HUES64 (cell line): ENCODE results near the gene BZW2.
A peak's percentile ranks its signal among the peaks of the same experiment; 100 is the strongest.

Experiments used
- H3K27ac ChIP-seq: 2 replicates; pipeline ENCODE4 v1.7.0; 2013; ENCODE audit warnings: low read depth, low read length, inconsistent platforms
- H3K27me3 ChIP-seq: 2 replicates; pipeline ENCODE4 v1.6.1; 2013; ENCODE audit warnings: mild to moderate bottlenecking, low read length; ENCODE audit not compliant: insufficient read depth
- H3K36me3 ChIP-seq: 2 replicates; pipeline ENCODE4 v1.6.1; 2013; ENCODE audit warnings: mild to moderate bottlenecking, low read length; ENCODE audit not compliant: insufficient read depth
- H3K4me1 ChIP-seq: 2 replicates; pipeline ENCODE4 v1.6.1; 2013; ENCODE audit warnings: mild to moderate bottlenecking, low read length, moderate library complexity; ENCODE audit not compliant: insufficient read depth
- H3K4me3 ChIP-seq: 2 replicates; pipeline ENCODE4 v1.5.1; 2013; ENCODE audit warnings: mild to moderate bottlenecking, low read length, moderate library complexity
- H3K9ac ChIP-seq: 2 replicates; pipeline ENCODE4 v1.6.1; 2013; ENCODE audit warnings: mild to moderate bottlenecking, low read depth, low read length
- H3K9me3 ChIP-seq: 2 replicates; pipeline ENCODE4 v1.6.1; 2013; ENCODE audit warnings: low read depth, low read length; ENCODE audit not compliant: insufficient read depth
- WGBS: fragments of 150-250, 120-280 bp; methylation state at CpG from one replicate; pipeline ENCODE4 v1.1.7; 2013; ENCODE audit warnings: missing lambda C conversion rate; 5-methylcytosine and 5-hydroxymethylcytosine counted together

The BZW2 gene

DNA sequence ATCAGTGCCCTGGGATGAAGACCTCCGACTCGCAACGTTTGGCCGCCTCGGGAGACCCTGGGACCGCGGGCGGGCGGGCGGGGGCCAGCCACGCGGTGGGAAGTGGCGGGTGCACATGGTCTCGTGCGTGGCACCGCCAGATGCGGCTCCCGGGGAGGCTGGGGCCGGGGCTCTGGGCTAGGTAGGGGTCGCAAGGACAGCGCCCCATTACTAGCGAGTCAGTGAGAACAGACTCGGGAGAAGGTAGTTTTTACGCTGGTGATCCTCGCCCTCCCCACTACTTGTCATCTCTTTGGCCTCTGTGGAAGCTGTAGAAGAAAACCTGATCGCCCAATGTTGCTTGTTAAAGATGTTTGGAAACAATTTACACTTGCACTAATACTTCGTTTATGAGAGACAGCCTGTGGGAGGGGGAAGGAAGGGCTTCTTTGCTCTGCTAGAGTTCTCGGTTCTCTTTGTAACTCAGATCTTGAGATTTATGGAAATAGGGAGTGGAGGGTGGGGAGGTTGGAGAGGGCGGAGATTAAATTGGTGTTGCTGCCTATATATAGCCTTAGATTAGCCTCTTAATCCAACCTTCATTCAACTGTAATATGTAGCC is 591 bp downstream of the BZW2 start:
- no peaks in the 10 kb centered on the region for H3K9me3 ChIP-seq
- peaks cover 26% of the 10 kb centered on the region for H3K4me1 ChIP-seq
- peak overlapping the region; percentile 81 for H3K4me3 ChIP-seq
- under 1% methylated on average over 29 of the region's 29 CpGs for WGBS
- H3K27ac ChIP-seq: no peak overlapping the region; the same call in 1 of the 2 replicates
- H3K27me3 ChIP-seq: peaks cover 5% of the 10 kb centered on the region
- peak overlapping the region; percentile 98 for H3K9ac ChIP-seq
- no peaks in the 10 kb centered on the region for H3K36me3 ChIP-seq

DNA sequence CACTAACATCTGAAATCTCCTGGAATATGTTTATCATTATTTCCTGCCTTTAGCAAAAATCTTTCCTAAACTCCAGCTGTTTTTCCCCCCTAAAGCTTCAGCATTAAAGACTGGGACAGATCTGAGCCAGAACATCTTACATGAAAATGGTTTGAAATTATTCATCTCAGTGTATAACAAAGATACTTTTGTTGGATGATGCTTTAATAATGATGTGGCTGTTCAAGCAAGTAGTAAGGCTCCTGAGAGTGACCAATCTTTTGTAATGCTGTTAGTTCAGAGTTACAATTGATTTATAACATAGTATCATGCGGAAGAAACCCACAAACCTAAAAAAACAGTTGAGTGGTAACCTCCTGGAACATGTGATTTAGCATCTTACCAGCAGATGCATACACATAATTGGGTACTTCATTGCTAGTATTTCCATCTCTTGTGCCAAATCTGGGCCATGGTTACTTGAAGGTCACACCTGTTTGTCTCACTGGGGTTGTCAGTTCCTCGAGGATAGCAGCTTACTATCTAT is 1.5 kb downstream of the BZW2 start:
- Histone ChIP-seq H3K27ac (no peak overlapping the region), H3K4me3 (peak overlapping the region; percentile 81), H3K9me3 (no peaks in the 10 kb centered on the region), H3K36me3 (no peaks in the 10 kb centered on the region), H3K27me3 (peaks cover 5% of the 10 kb centered on the region), H3K4me1 (peaks cover 29% of the 10 kb centered on the region), H3K9ac (0 out of 2 replicates have a peak overlapping the region, but pooled peaks have one; percentile 98)
- 85% methylated on average over 2 of the region's 2 CpGs for WGBS

GRCh38 chr7:16648551-16648950 is 2.6 kb downstream of the BZW2 start:
- no peak overlapping the region for H3K27ac ChIP-seq
- H3K36me3 ChIP-seq: no peaks in the 10 kb centered on the region
- 30% methylated on average over 1 of the region's 1 CpG for WGBS
- peaks cover 29% of the 10 kb centered on the region for H3K4me1 ChIP-seq
- H3K9me3 ChIP-seq: no peaks in the 10 kb centered on the region
- peak overlapping the region; percentile 35 for H3K4me3 ChIP-seq
- peaks cover 5% of the 10 kb centered on the region for H3K27me3 ChIP-seq
- no peak overlapping the region for H3K9ac ChIP-seq

GRCh38 chr7:16649196-16649595 is 3.2 kb downstream of the BZW2 start:
- Histone ChIP-seq H3K9ac (no peak overlapping the region), H3K4me3 (no peak overlapping the region), H3K4me1 (peaks cover 29% of the 10 kb centered on the region), H3K27me3 (peaks cover under 1% of the 10 kb centered on the region), H3K36me3 (no peaks in the 10 kb centered on the region), H3K9me3 (no peaks in the 10 kb centered on the region), H3K27ac (no peak overlapping the region)
- WGBS: 100% methylated on average over 1 of the region's 1 CpG

GRCh38 chr7:16650266-16650665 is 4.3 kb downstream of the BZW2 start:
- H3K4me3 ChIP-seq: no peak overlapping the region
- no peaks in the 10 kb centered on the region for H3K9me3 ChIP-seq
- H3K4me1 ChIP-seq: peaks cover 29% of the 10 kb centered on the region
- no peaks in the 10 kb centered on the region for H3K36me3 ChIP-seq
- 93% methylated on average over 2 of the region's 2 CpGs for WGBS
- no peak overlapping the region for H3K27ac ChIP-seq
- H3K27me3 ChIP-seq: no peaks in the 10 kb centered on the region
- H3K9ac ChIP-seq: no peak overlapping the region

- H3K27me3 ChIP-seq: no peaks in the 10 kb centered on the region
- H3K27ac ChIP-seq: no peak overlapping the region
- H3K4me1 ChIP-seq: peaks cover 29% of the 10 kb centered on the region
- no peaks in the 10 kb centered on the region for H3K9me3 ChIP-seq
- WGBS: 96% methylated on average over 9 of the region's 9 CpGs
- H3K4me3 ChIP-seq: no peak overlapping the region
- H3K9ac ChIP-seq: no peak overlapping the region
- no peaks in the 10 kb centered on the region for H3K36me3 ChIP-seq
These were observed 5.6 kb downstream of the BZW2 start for GRCh38 chr7:16651396-16652239.

DNA sequence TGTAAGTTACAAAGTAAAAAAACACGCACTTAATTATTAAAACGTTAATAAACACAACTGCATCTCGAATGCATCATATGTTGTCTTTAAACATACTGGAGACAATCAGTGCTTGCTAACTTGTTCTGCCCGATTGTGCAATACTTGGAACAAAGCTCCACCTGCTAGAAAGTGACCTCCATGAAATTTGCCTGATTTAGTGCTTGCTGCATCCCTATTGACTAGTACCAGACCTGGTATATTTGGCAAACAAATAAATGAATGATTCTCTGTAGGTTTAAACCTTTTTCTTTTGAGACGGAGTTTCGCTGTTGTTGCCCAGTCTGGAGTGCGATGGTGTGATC is 6.2 kb downstream of the BZW2 start:
- H3K27ac ChIP-seq: no peak overlapping the region
- H3K9me3 ChIP-seq: no peaks in the 10 kb centered on the region
- H3K4me3 ChIP-seq: no peak overlapping the region
- WGBS: 96% methylated on average over 7 of the region's 7 CpGs
- no peak overlapping the region for H3K9ac ChIP-seq
- no peaks in the 10 kb centered on the region for H3K36me3 ChIP-seq
- H3K4me1 ChIP-seq: peaks cover 29% of the 10 kb centered on the region
- no peaks in the 10 kb centered on the region for H3K27me3 ChIP-seq

DNA sequence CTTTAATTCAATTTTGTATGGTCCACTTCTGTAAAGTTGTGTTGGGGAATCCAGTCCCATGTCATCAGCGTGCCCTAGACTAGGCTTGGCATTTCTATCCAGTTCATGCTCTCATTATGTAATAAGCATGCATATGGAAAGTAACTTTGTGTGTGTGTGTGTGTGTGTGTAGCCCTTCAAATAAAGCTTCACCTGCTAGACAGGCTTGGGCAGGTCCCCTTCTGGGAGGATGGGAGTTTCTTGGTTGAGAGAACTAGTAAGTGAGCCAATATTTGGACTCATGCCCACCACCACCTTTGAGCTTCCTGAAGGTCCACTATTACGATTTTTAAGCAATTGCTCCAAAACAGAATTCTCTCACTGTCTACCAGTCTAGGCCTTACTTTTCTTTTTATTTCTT is 6.9 kb downstream of the BZW2 start:
- Histone ChIP-seq H3K9ac (no peak overlapping the region), H3K4me3 (no peak overlapping the region), H3K27me3 (no peaks in the 10 kb centered on the region), H3K27ac (no peak overlapping the region), H3K36me3 (no peaks in the 10 kb centered on the region), H3K9me3 (no peaks in the 10 kb centered on the region), H3K4me1 (peaks cover 29% of the 10 kb centered on the region)
- 97% methylated on average over 2 of the region's 2 CpGs for WGBS

GRCh38 chr7:16655394-16655793 is 9.4 kb downstream of the BZW2 start:
- Histone ChIP-seq H3K36me3 (no peaks in the 10 kb centered on the region), H3K9me3 (no peaks in the 10 kb centered on the region), H3K27ac (no peak overlapping the region), H3K27me3 (no peaks in the 10 kb centered on the region), H3K9ac (no peak overlapping the region), H3K4me3 (no peak overlapping the region), H3K4me1 (peaks cover 29% of the 10 kb centered on the region)

GRCh38 chr7:16656141-16656540 is 10.2 kb downstream of the BZW2 start:
- Histone ChIP-seq H3K4me1 (peaks cover 36% of the 10 kb centered on the region), H3K9me3 (no peaks in the 10 kb centered on the region), H3K4me3 (no peak overlapping the region), H3K36me3 (no peaks in the 10 kb centered on the region), H3K27me3 (no peaks in the 10 kb centered on the region), H3K27ac (no peak overlapping the region), H3K9ac (no peak overlapping the region)
- WGBS: 89% methylated on average over 1 of the region's 1 CpG

DNA sequence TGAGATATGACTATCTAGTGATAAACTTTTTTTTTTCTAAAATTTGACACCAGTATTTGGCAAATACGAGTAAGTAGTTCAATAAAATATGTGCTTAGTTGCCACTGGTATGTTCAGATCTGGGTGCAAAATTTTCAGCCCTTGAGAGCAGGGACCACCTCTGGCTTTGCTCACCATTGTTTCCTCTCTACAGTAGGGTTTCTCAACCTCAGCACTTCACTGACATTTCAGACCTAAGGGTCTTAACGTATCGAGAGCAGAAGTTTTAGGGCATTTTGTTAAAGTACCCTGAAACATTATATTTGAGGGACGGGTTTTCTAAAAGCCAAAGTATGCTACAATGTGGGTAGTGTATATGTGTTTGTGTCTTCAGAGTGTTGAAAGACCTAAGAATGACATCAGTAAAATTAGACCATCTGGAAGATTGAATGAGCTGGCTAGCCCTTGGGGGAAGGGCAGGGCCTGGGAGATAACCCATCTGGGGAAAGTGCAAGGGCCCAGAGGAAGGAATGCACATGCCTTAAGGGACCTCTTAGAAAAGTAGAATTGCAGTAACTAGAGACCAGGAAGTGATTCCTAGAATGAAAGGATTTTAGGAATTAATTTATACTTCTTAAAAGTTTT is 11.8 kb downstream of the BZW2 start:
- H3K9ac ChIP-seq: no peak overlapping the region; the same call in 1 of the 2 replicates
- WGBS: 65% methylated on average over 4 of the region's 4 CpGs
- H3K36me3 ChIP-seq: no peaks in the 10 kb centered on the region
- H3K9me3 ChIP-seq: no peaks in the 10 kb centered on the region
- H3K27me3 ChIP-seq: no peaks in the 10 kb centered on the region
- peaks cover 50% of the 10 kb centered on the region for H3K4me1 ChIP-seq
- peak overlapping the region; percentile 31 for H3K27ac ChIP-seq
- peak overlapping the region; percentile 31; the same call in 1 of the 2 replicates for H3K4me3 ChIP-seq
